Keratinocyte (primary cell): ENCODE results near the gene CAMKMT.

Experiments used
- EZH2 ChIP-seq: IDR thresholded peaks from one replicate; pipeline ENCODE4 v1.6.1; 2012; ENCODE audit warnings: inconsistent platforms, mild to moderate bottlenecking, low read length, moderate library complexity
- TF ChIP-seq, protein P1 (sequence below), 3 experiments: IDR thresholded peaks in 1 of 3; conservative IDR thresholded peaks in 1 of 3; optimal IDR thresholded peaks in 1 of 3; 2 replicates in 2 of 3; 3 replicates in 1 of 3; pipeline versions ENCODE3 to v1.5.1; 2011; ENCODE audit warnings: low read length in 3 of 3, mild to moderate bottlenecking in 3 of 3, moderate library complexity in 2 of 3, control low read depth in 1 of 3, inconsistent platforms in 1 of 3; ENCODE audit not compliant: insufficient read depth in 2 of 3; ENCODE audit errors: extremely low read depth in 1 of 3

GRCh38 chr2:44805401-44806235, 443.9 kb downstream of the CAMKMT start:
- peak; percentile 38 for TF ChIP-seq EZH2
- TF ChIP-seq, protein P1, sequence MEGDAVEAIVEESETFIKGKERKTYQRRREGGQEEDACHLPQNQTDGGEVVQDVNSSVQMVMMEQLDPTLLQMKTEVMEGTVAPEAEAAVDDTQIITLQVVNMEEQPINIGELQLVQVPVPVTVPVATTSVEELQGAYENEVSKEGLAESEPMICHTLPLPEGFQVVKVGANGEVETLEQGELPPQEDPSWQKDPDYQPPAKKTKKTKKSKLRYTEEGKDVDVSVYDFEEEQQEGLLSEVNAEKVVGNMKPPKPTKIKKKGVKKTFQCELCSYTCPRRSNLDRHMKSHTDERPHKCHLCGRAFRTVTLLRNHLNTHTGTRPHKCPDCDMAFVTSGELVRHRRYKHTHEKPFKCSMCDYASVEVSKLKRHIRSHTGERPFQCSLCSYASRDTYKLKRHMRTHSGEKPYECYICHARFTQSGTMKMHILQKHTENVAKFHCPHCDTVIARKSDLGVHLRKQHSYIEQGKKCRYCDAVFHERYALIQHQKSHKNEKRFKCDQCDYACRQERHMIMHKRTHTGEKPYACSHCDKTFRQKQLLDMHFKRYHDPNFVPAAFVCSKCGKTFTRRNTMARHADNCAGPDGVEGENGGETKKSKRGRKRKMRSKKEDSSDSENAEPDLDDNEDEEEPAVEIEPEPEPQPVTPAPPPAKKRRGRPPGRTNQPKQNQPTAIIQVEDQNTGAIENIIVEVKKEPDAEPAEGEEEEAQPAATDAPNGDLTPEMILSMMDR (optimal IDR thresholded peaks at IDR 0.05 in 1 of 3, IDR thresholded peaks at IDR 0.05 in 1 of 3, conservative IDR thresholded peaks at IDR 0.05 in 1 of 3; ENCODE audit: extremely low read depth in 1 of 3, insufficient read depth in 2 of 3, low read length in 3 of 3) = no peak
